HepG2 (cell line): ENCODE results near the gene MAGEA6. TPM values are rescaled to one million over a fixed set of nuclear protein-coding genes. Genes with fewer than 3 reads are reported as not detected.

ENCODE experiments used
- ATAC-seq: fragments of 200-7000 bp; cut with Tn5 transposase; 3 replicates; pipeline ENCODE4 v1.9.1; 2020; ENCODE audit warnings: mild to moderate bottlenecking, moderate library complexity
- BruUV-seq: library from RNA; stranded (reverse); fragments of 400-500 nt; replicated peaks from 2 replicates; lab custom pipeline; 2021; lab: Mats Ljungman, UMichigan
- CTCF ChIA-PET: fragments of 300-600 bp; formaldehyde crosslinking; extraction: SDS; loops from one replicate; lab custom pipeline; 2021; ENCODE audit warnings: low total read pairs, inconsistent platforms, low intra/inter-chr PET ratio; lab: Yijun Ruan, JAX
- POLR2A ChIA-PET: fragments of 350-600 bp; sonication (Branson Sonifier 250); formaldehyde crosslinking; loops from one replicate; lab custom pipeline; 2020; ENCODE audit warnings: antibody characterized with exemption, inconsistent platforms; lab: Yijun Ruan, JAX
- DNase-seq: peaks from one replicate; pipeline ENCODE4 v3.0.0-alpha.2; 2015; ENCODE audit warnings: low spot score
- FAIRE-seq: peaks from 3 replicates; lab custom pipeline; 2011; peaks lifted over from hg19 to GRCh38; lab: Jason Lieb, UNC
- H2AFZ ChIP-seq: one replicate; pipeline ENCODE4 v1.6.1; 2011; ENCODE audit warnings: low read length, inconsistent platforms
- H3K27ac ChIP-seq: fragments of 300-600 bp; 3 replicates; pipeline ENCODE4 v1.8.0; 2011; ENCODE audit warnings: mixed run types, mild to moderate bottlenecking, mixed read lengths, low read length, inconsistent platforms; ENCODE audit not compliant: insufficient read depth; ENCODE audit errors: extremely low read length
- H3K27me3 ChIP-seq, 2 experiments: fragments of 200-600 bp in 1 of 2; 2 replicates in 1 of 2; 3 replicates in 1 of 2; pipeline versions ENCODE4 v1.6.0 to v1.8.0; 2011; ENCODE audit warnings: low read length in 2 of 2, mild to moderate bottlenecking in 2 of 2, moderate library complexity in 2 of 2, inconsistent platforms in 1 of 2; ENCODE audit not compliant: insufficient read depth in 2 of 2, control insufficient read depth in 1 of 2
- H3K36me3 ChIP-seq, 2 experiments: fragments of 200-600 bp in 1 of 2; replicated peaks in 1 of 2; 2 replicates in 1 of 2; 3 replicates in 1 of 2; pipeline versions ENCODE4 v1.5.1 to v1.8.0; 2011; ENCODE audit warnings: low read length in 2 of 2, inconsistent platforms in 1 of 2; ENCODE audit not compliant: insufficient read depth in 2 of 2, control insufficient read depth in 1 of 2
- H3K4me1 ChIP-seq: 2 replicates; pipeline ENCODE4 v1.5.1; 2012; ENCODE audit warnings: low read length, inconsistent platforms; ENCODE audit not compliant: insufficient read depth
- H3K4me2 ChIP-seq: 2 replicates; pipeline ENCODE4 v1.6.0; 2011; ENCODE audit warnings: low read depth, low read length, inconsistent platforms
- H3K4me3 ChIP-seq, 3 experiments: fragments of 200-600 bp in 1 of 3; sonication (generic), shearing (Covaris generic) in 1 of 3; replicated peaks in 1 of 3; 2 replicates each; pipeline ENCODE4 v1.5.1; 2011 to 2016; ENCODE audit warnings: low read length in 3 of 3, inconsistent platforms in 2 of 3, low read depth in 2 of 3, mild to moderate bottlenecking in 2 of 3, control low read depth in 1 of 3, mixed read lengths in 1 of 3; ENCODE audit not compliant: insufficient read depth in 1 of 3
- H3K79me2 ChIP-seq: one replicate; pipeline ENCODE4 v1.6.1; 2011; ENCODE audit warnings: low read length, inconsistent platforms; ENCODE audit not compliant: insufficient read depth
- H3K9ac ChIP-seq: 2 replicates; pipeline ENCODE4 v1.6.0; 2011; ENCODE audit warnings: mild to moderate bottlenecking, low read depth, low read length, inconsistent platforms; ENCODE audit not compliant: insufficient read depth
- H3K9me3 ChIP-seq: 2 replicates; pipeline ENCODE4 v1.5.1; 2012; ENCODE audit warnings: mild to moderate bottlenecking, low read length
- H4K20me1 ChIP-seq: 2 replicates; pipeline ENCODE4 v1.6.0; 2011; ENCODE audit warnings: inconsistent platforms, mild to moderate bottlenecking, low read length, moderate library complexity; ENCODE audit not compliant: insufficient read depth
- CEBPB ChIP-seq: IDR thresholded peaks from 2 replicates; pipeline ENCODE4 v1.6.1; 2011; ENCODE audit warnings: low read depth, low read length, improper control_type of control experiment, borderline replicate concordance
- SATB2 ChIP-seq: sonication (generic); formaldehyde crosslinking; IDR thresholded peaks from 2 replicates; pipeline ENCODE4 v1.5.0; 2020; ENCODE audit warnings: missing genetic modification reagents
- WGBS: methylation state at CpG from one replicate; pipeline ENCODE4 v1.1.6; 2017; ENCODE audit warnings: low lambda C conversion rate; 5-methylcytosine and 5-hydroxymethylcytosine counted together
- in situ Hi-C: cut with HindIII; loops from 2 replicates; pipeline ENCODE4 v1.10.0; 2017; ENCODE audit warnings: low pct_unique_long_range_greater_than_20kb; ENCODE audit not compliant: extremely low pct_ligation_motif_present
- intact Hi-C: fragments of 100-400 bp; cut with micrococcal nuclease; formaldehyde crosslinking; loops from one replicate; pipeline ENCODE4 v1.10.0; 2022; ENCODE audit not compliant: unreplicated experiment
- polyA plus RNA-seq, 8 experiments: library from polyadenylated mRNA; depleted of rRNA in 3 of 8; stranded (reverse) in 7 of 8; unstranded in 1 of 8; fragments of >200 nt; fragmentation: Illumina TruSeq in 4 of 8; extraction: Trizol in 4 of 8; gene quantifications; 2 replicates each; pipeline versions ENCODE4 v1.2.1 to v1.2.3, GENCODE V29; 2011 to 2016; ENCODE audit warnings: low read depth in 4 of 8, missing spikeins in 1 of 8, mixed read lengths in 1 of 8; ENCODE audit not compliant: insufficient read depth in 1 of 8
- total RNA-seq, 5 experiments: library from RNA; depleted of rRNA; stranded (reverse); fragments of >200 nt; fragmentation: Illumina TruSeq; extraction: Trizol; gene quantifications; 2 replicates each; pipeline ENCODE4 v1.2.3, GENCODE V29; 2016; ENCODE audit warnings: low read depth in 1 of 5

MAGEA6 gene
- total and polyA plus RNA-seq, 2 of the 13 experiments (the other 11 are each of a cell fraction or from before 2014, with no cell fraction given), result 0.18 to 0.97 TPM

- intact Hi-C loops, result no loop called here
- no peaks in the 10 kb centered on the region for H3K4me1 ChIP-seq
- in situ Hi-C loops, result no loop called here
- POLR2A ChIA-PET, result no interaction called here
- CTCF ChIA-PET, result no interaction called here
- ATAC-seq (no peak), FAIRE-seq (no peak), DNase-seq (no peak)
- no peaks in the 10 kb centered on the region for H3K79me2 ChIP-seq
- no peaks in the 10 kb centered on the region for H4K20me1 ChIP-seq
- H3K36me3 ChIP-seq, result no peaks in the 10 kb centered on the region
- WGBS, result 17% methylated on average over 1 of the region's 7 CpGs
- no peak overlapping the region for H2AFZ ChIP-seq
- no peak overlapping the region for H3K27ac ChIP-seq
- no peak overlapping the region for H3K4me3 ChIP-seq
- BruUV-seq, result no TSS peak
- H3K4me2 ChIP-seq, result no peak overlapping the region
- TF ChIP-seq CEBPB (no peak), SATB2 (no peak)
- no peaks in the 10 kb centered on the region for H3K27me3 ChIP-seq
- no peak overlapping the region for H3K9ac ChIP-seq
- no peaks in the 10 kb centered on the region for H3K9me3 ChIP-seq
Observed at GRCh38 chrX:152725409-152725808, 44.1 kb downstream of the MAGEA6 start.

Other genes starting within 250 kb of the MAGEA6 start
- not detected in 2 replicates for gene GABRQ, start 131.8 kb downstream of the MAGEA6 start, total RNA-seq (2016; rRNA removed; fragmentation: Illumina TruSeq; extraction: Trizol)
- not detected in 2 replicates for gene GABRQ, start 131.8 kb downstream of the MAGEA6 start, polyA plus RNA-seq (2011; rRNA removed)
- not detected in 2 replicates for gene MAGEA3, start 70.9 kb downstream of the MAGEA6 start, total RNA-seq (2016; rRNA removed; fragmentation: Illumina TruSeq; extraction: Trizol)
- not detected in 2 replicates for gene MAGEA3, start 70.9 kb downstream of the MAGEA6 start, polyA plus RNA-seq (2011; rRNA removed)
- not detected in 2 replicates for gene CSAG2, start 60.4 kb downstream of the MAGEA6 start, total RNA-seq (2016; rRNA removed; fragmentation: Illumina TruSeq; extraction: Trizol)
- gene CSAG2, start 60.4 kb downstream of the MAGEA6 start, polyA plus RNA-seq (2011; rRNA removed), result not detected in 2 replicates
- gene MAGEA2B, start 55.1 kb downstream of the MAGEA6 start, total RNA-seq (2016; rRNA removed; fragmentation: Illumina TruSeq; extraction: Trizol), result 0.09 TPM in 1 of 2 replicates, not detected in the other
- not detected in 2 replicates for gene MAGEA2B, start 55.1 kb downstream of the MAGEA6 start, polyA plus RNA-seq (2011; rRNA removed)
- gene CSAG1, start 36.0 kb downstream of the MAGEA6 start, total RNA-seq (2016; rRNA removed; fragmentation: Illumina TruSeq; extraction: Trizol), result not detected in 2 replicates
- not detected in 2 replicates for gene CSAG1, start 36.0 kb downstream of the MAGEA6 start, polyA plus RNA-seq (2011; rRNA removed)
- not detected in 2 replicates for gene MAGEA12, start 35.9 kb downstream of the MAGEA6 start, total RNA-seq (2016; rRNA removed; fragmentation: Illumina TruSeq; extraction: Trizol)
- gene MAGEA12, start 35.9 kb downstream of the MAGEA6 start, polyA plus RNA-seq (2011; rRNA removed), result not detected in 2 replicates
- 0.15 and 0.35 TPM in 2 replicates for gene MAGEA2, start 15.8 kb downstream of the MAGEA6 start, total RNA-seq (2016; rRNA removed; fragmentation: Illumina TruSeq; extraction: Trizol)
- 0.05 and 0.10 TPM in 2 replicates for gene MAGEA2, start 15.8 kb downstream of the MAGEA6 start, polyA plus RNA-seq (2011; rRNA removed)
- gene CSAG3, start 10.5 kb downstream of the MAGEA6 start, total RNA-seq (2016; rRNA removed; fragmentation: Illumina TruSeq; extraction: Trizol), result not detected in 2 replicates
- not detected in 2 replicates for gene CSAG3, start 10.5 kb downstream of the MAGEA6 start, polyA plus RNA-seq (2011; rRNA removed)
- gene CETN2, start 61.1 kb upstream of the MAGEA6 start, total RNA-seq (2016; rRNA removed; fragmentation: Illumina TruSeq; extraction: Trizol), result 85.4 and 129 TPM in 2 replicates
- 13.1 and 17.2 TPM in 2 replicates for gene CETN2, start 61.1 kb upstream of the MAGEA6 start, polyA plus RNA-seq (2011; rRNA removed)
- 47.6 and 49.3 TPM in 2 replicates for gene NSDHL, start 61.4 kb upstream of the MAGEA6 start, total RNA-seq (2016; rRNA removed; fragmentation: Illumina TruSeq; extraction: Trizol)
- gene NSDHL, start 61.4 kb upstream of the MAGEA6 start, polyA plus RNA-seq (2011; rRNA removed), result 26.2 and 35.9 TPM in 2 replicates
- 1.6 and 1.9 TPM in 2 replicates for gene ZNF185, start 128.4 kb upstream of the MAGEA6 start, total RNA-seq (2016; rRNA removed; fragmentation: Illumina TruSeq; extraction: Trizol)
- gene ZNF185, start 128.4 kb upstream of the MAGEA6 start, polyA plus RNA-seq (2011; rRNA removed), result 2.9 and 3.4 TPM in 2 replicates
- not detected in 2 replicates for gene PNMA5, start 224.4 kb upstream of the MAGEA6 start, total RNA-seq (2016; rRNA removed; fragmentation: Illumina TruSeq; extraction: Trizol)
- not detected in 2 replicates for gene PNMA5, start 224.4 kb upstream of the MAGEA6 start, polyA plus RNA-seq (2011; rRNA removed)